Vagina (tissue), 2 donors: ENCODE results near the gene CCNO. TPM values are rescaled to one million over a fixed set of nuclear protein-coding genes. Genes with fewer than 3 reads are reported as not detected.

Experiments used
- DNase-seq, 2 donors: peaks; one replicate each; pipeline ENCODE4 v3.0.0-alpha.2; 2017; ENCODE audit errors: extremely low spot score in 2 of 2
- H3K27ac ChIP-seq: fragments of 200-600 bp; sonication (generic); one replicate; pipeline ENCODE4 v1.5.1; 2019
- H3K27me3 ChIP-seq: fragments of 200-600 bp; sonication (generic); one replicate; pipeline ENCODE4 v1.5.1; 2019
- H3K36me3 ChIP-seq, 2 donors: fragments of 200-600 bp; sonication (generic); one replicate each; pipeline ENCODE4 v1.5.1; 2017 to 2019
- H3K4me1 ChIP-seq: fragments of 200-600 bp; sonication (generic); one replicate; pipeline ENCODE4 v1.5.1; 2019
- H3K4me3 ChIP-seq, 2 donors: fragments of 200-600 bp; sonication (generic); 1 replicate in 1 of 2; 2 replicates in 1 of 2; pipeline ENCODE4 v1.5.1; 2016 to 2019
- H3K9me3 ChIP-seq: fragments of 200-600 bp; sonication (generic); one replicate; pipeline ENCODE4 v1.5.1; 2019
- CTCF ChIP-seq, 3 experiments: fragments of 450-650 bp in 2 of 3; fragments of 200-600 bp in 1 of 3; sonication (generic) in 1 of 3; IDR thresholded peaks; one replicate each; pipeline ENCODE4 v1.5.1; 2017 to 2019; ENCODE audit warnings: antibody characterized with exemption in 3 of 3, mild to moderate bottlenecking in 2 of 3, moderate library complexity in 2 of 3
- POLR2A ChIP-seq, 2 donors: fragments of 450-650 bp; IDR thresholded peaks; one replicate each; pipeline ENCODE4 v1.6.1; 2017; ENCODE audit warnings: antibody characterized with exemption in 2 of 2, mild to moderate bottlenecking in 2 of 2, moderate library complexity in 2 of 2
- POLR2AphosphoS5 ChIP-seq, 2 donors: sonication (generic); formaldehyde crosslinking; IDR thresholded peaks; one replicate each; pipeline ENCODE4 v1.9.0; 2017; ENCODE audit warnings: antibody characterized with exemption in 2 of 2, mild to moderate bottlenecking in 2 of 2, low read depth in 1 of 2; ENCODE audit not compliant: insufficient read depth in 1 of 2
- intact Hi-C: fragments of 100-400 bp; cut with DNase I; formaldehyde crosslinking; loops from one replicate; pipeline ENCODE4 v1.15.1; 2023
- total RNA-seq: library from RNA; depleted of rRNA; stranded (reverse); fragments of >200 nt; gene quantifications from one replicate; pipeline ENCODE4 v1.2.3, GENCODE V29; 2016

Gene CCNO
- total RNA-seq, 1 donor from 2014 or later: not detected

GRCh38 chr5:55232271-55232984 is 980 bp downstream of the CCNO start:
- no peaks in the 10 kb centered on the region for H3K9me3 ChIP-seq
- peak overlapping the region; percentile 58 for H3K4me3 ChIP-seq
- TF ChIP-seq POLR2A (IDR thresholded peaks at IDR 0.05) (no peak), POLR2AphosphoS5 (IDR thresholded peaks at IDR 0.05; ENCODE audit: insufficient read depth in 1 of 2, low read depth in 1 of 2) (peak in 1 of 2 donors; percentile 34), CTCF (IDR thresholded peaks at IDR 0.05) (no peak)
- peaks cover 20% of the 10 kb centered on the region for H3K27me3 ChIP-seq
- H3K4me1 ChIP-seq: peaks cover 47% of the 10 kb centered on the region
- H3K27ac ChIP-seq: no peak overlapping the region
- no peak for DNase-seq
- no peaks in the 10 kb centered on the region for H3K36me3 ChIP-seq
- intact Hi-C loops: no loop called here

- H3K27me3 ChIP-seq: peaks cover 26% of the 10 kb centered on the region
- H3K27ac ChIP-seq: no peak overlapping the region
- intact Hi-C loops: no loop called here
- no peak for DNase-seq
- peaks cover 52% of the 10 kb centered on the region for H3K4me1 ChIP-seq
- H3K4me3 ChIP-seq: peak overlapping the region; percentile 58
- TF ChIP-seq POLR2A (IDR thresholded peaks at IDR 0.05) (no peak), POLR2AphosphoS5 (IDR thresholded peaks at IDR 0.05; ENCODE audit: insufficient read depth in 1 of 2, low read depth in 1 of 2) (no peak), CTCF (IDR thresholded peaks at IDR 0.05) (no peak)
- H3K9me3 ChIP-seq: no peaks in the 10 kb centered on the region
- no peaks in the 10 kb centered on the region for H3K36me3 ChIP-seq
Measured at GRCh38 chr5:55231919-55232270, 1.5 kb downstream of the CCNO start.

DNA sequence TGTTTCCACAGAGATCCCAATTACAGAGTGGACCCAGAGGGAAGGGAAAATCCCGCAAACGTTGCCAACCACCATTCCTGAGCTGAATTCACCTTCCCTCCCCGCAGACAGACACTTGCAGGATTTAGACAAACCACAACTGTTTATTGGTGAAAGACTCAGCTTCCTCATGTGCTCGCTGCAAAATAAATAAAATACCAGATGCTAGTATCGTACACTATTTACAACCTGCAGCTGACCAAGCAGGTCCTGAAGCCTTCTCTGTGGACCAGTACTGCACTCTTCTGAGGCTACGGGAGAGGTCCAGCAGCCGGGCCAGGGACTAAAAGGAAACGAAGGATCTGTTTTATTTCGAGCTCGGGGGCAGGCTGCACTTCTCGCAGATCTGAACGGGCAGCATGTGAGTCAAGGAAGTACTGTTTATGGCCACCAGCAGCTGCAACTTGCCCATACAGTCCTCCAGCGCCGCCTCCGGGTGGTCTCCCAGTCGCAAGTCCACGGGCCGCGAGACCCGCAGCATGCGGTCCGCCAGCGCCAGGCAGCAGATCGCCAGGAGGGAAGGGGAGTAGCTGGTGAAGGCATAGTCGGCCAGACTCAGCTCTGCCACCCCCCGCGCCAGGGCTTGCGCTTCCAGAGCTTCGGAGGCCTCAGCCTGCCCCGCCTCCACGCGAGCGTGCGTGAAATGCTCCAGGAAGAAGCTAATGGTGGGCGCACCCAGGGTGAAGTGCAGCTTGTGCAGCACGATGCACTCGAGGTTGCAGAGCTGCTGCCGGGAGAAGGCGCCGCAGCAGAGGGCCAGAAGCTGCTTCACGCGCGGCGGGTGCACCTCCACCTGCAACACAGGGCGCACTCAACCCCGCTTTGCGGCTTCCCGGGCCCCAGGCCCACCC is 2.1 kb downstream of the CCNO start:
- H3K27me3 ChIP-seq: peaks cover 28% of the 10 kb centered on the region
- H3K4me1 ChIP-seq: peaks cover 58% of the 10 kb centered on the region
- peak overlapping the region; percentile 58 for H3K4me3 ChIP-seq
- H3K9me3 ChIP-seq: no peaks in the 10 kb centered on the region
- H3K36me3 ChIP-seq: no peaks in the 10 kb centered on the region
- no peak overlapping the region for H3K27ac ChIP-seq
- TF ChIP-seq POLR2A (IDR thresholded peaks at IDR 0.05) (no peak), POLR2AphosphoS5 (IDR thresholded peaks at IDR 0.05; ENCODE audit: insufficient read depth in 1 of 2, low read depth in 1 of 2) (no peak), CTCF (IDR thresholded peaks at IDR 0.05) (no peak)
- intact Hi-C loops: no loop called here
- DNase-seq: no peak

- H3K36me3 ChIP-seq: no peaks in the 10 kb centered on the region
- no peaks in the 10 kb centered on the region for H3K9me3 ChIP-seq
- no peak for DNase-seq
- intact Hi-C loops: no loop called here
- TF ChIP-seq POLR2A (IDR thresholded peaks at IDR 0.05): no peak
- no peak for TF ChIP-seq POLR2AphosphoS5 (IDR thresholded peaks at IDR 0.05; ENCODE audit: insufficient read depth in 1 of 2, low read depth in 1 of 2)
- no peak for TF ChIP-seq CTCF (IDR thresholded peaks at IDR 0.05)
- H3K4me1 ChIP-seq: peaks cover 60% of the 10 kb centered on the region
- no peak overlapping the region for H3K4me3 ChIP-seq
- H3K27ac ChIP-seq: no peak overlapping the region
- H3K27me3 ChIP-seq: peaks cover 28% of the 10 kb centered on the region
Measured at GRCh38 chr5:55230086-55230629, 3.2 kb downstream of the CCNO start.
